Measurements from ENCODE around the gene UIMC1. TPM values are rescaled to one million over a fixed set of nuclear protein-coding genes. Genes with fewer than 3 reads are reported as not detected.

The UIMC1 gene
- total RNA-seq, 1 donor from 2014 or later, result 45.2 TPM

- TF ChIP-seq, protein P1, sequence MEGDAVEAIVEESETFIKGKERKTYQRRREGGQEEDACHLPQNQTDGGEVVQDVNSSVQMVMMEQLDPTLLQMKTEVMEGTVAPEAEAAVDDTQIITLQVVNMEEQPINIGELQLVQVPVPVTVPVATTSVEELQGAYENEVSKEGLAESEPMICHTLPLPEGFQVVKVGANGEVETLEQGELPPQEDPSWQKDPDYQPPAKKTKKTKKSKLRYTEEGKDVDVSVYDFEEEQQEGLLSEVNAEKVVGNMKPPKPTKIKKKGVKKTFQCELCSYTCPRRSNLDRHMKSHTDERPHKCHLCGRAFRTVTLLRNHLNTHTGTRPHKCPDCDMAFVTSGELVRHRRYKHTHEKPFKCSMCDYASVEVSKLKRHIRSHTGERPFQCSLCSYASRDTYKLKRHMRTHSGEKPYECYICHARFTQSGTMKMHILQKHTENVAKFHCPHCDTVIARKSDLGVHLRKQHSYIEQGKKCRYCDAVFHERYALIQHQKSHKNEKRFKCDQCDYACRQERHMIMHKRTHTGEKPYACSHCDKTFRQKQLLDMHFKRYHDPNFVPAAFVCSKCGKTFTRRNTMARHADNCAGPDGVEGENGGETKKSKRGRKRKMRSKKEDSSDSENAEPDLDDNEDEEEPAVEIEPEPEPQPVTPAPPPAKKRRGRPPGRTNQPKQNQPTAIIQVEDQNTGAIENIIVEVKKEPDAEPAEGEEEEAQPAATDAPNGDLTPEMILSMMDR (IDR thresholded peaks at IDR 0.05; ENCODE audit: unreplicated experiment), result no peak
- no peak overlapping the region for H3K27ac Mint-ChIP-seq
- no peaks in the 10 kb centered on the region for H3K36me3 Mint-ChIP-seq
- no peak overlapping the region for H3K4me3 Mint-ChIP-seq
- no peaks in the 10 kb centered on the region for H3K9me3 Mint-ChIP-seq
- peak in 1 of 2 experiments; percentile 33 for DNase-seq (ENCODE audit: low spot score in 2 of 2, unreplicated experiment in 2 of 2)
- peaks cover 28% of the 10 kb centered on the region for H3K27me3 Mint-ChIP-seq (ENCODE audit: low read depth)
- H3K4me1 Mint-ChIP-seq, result no peaks in the 10 kb centered on the region
Observed at GRCh38 chr5:176890455-176891330, 115.9 kb downstream of the UIMC1 start.

DNA sequence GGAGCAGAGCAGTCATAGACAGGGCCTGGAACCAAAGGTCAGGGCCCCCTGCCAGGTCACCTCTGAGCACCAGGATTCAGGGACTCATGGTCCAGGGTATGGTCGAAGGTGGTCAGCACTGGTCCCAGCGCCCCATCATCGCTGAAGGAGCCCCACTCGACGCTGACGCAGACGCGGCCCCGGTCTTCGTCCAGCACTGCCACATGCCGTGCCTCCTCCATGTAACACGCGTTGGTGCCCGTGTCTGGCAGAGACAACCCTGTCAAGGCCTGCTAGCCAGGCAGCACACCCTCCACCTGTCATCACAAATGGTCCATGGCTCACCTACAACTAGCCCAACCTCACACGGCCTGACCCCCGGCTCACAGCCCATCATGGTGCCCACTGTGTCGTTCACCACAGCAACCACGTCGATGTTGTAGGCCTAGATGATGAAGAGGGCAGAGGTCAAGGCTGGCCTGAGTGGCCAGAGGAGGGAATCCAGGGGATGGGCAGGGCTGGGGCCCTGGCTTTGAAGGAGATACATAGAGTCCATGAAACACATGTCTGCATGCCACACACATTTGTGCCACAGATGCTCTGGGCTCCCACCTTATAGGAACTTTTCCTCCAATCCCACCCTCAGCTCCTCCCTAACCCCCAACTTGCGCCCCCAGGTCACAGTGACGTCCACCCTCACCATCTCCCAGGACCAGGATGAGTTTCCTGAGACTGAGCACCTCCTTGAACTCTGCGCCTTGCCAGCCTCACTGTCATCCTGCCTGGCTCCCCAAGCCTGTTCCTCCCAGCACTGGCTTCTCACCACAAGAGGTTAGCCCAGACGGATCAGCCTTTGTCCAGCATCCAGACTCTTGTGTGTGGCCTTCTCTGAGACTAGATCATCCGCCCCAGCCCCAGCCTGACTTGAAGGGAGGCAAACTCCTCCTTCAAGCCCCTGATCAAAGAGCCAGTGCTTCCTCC lies 117.0 kb downstream of the UIMC1 start:
- Mint-ChIP-seq H3K4me1 (no peaks in the 10 kb centered on the region), H3K27me3 (ENCODE audit: low read depth) (peaks cover 28% of the 10 kb centered on the region), H3K4me3 (no peak overlapping the region), H3K9me3 (no peaks in the 10 kb centered on the region), H3K36me3 (no peaks in the 10 kb centered on the region), H3K27ac (no peak overlapping the region)
- DNase-seq (ENCODE audit: low spot score in 2 of 2, unreplicated experiment in 2 of 2), result peak in 1 of 2 experiments; percentile 34
- TF ChIP-seq, protein P1 (IDR thresholded peaks at IDR 0.05; ENCODE audit: unreplicated experiment), result no peak

DNA sequence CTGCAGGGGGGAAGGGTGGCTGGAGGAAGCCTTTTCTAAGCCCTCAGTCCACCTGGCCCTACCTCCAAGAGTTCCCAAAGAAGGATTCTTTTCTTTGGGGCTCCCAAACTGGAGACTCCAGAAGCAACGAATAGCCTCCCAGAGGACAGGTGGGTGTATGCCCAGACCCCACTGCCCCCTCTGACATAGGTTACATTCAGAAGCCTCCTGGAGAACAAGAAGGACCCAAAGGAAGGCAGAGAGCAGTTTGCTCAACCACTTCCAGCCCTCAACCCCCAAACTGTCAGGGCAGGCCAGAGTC lies 117.8 kb downstream of the UIMC1 start:
- no peak overlapping the region for H3K4me3 Mint-ChIP-seq
- no peaks in the 10 kb centered on the region for H3K4me1 Mint-ChIP-seq
- H3K9me3 Mint-ChIP-seq, result no peaks in the 10 kb centered on the region
- TF ChIP-seq, protein P1 (IDR thresholded peaks at IDR 0.05; ENCODE audit: unreplicated experiment), result no peak
- peaks cover 28% of the 10 kb centered on the region for H3K27me3 Mint-ChIP-seq (ENCODE audit: low read depth)
- H3K36me3 Mint-ChIP-seq, result no peaks in the 10 kb centered on the region
- DNase-seq (ENCODE audit: low spot score in 2 of 2, unreplicated experiment in 2 of 2), result no peak
- H3K27ac Mint-ChIP-seq, result no peak overlapping the region

DNA sequence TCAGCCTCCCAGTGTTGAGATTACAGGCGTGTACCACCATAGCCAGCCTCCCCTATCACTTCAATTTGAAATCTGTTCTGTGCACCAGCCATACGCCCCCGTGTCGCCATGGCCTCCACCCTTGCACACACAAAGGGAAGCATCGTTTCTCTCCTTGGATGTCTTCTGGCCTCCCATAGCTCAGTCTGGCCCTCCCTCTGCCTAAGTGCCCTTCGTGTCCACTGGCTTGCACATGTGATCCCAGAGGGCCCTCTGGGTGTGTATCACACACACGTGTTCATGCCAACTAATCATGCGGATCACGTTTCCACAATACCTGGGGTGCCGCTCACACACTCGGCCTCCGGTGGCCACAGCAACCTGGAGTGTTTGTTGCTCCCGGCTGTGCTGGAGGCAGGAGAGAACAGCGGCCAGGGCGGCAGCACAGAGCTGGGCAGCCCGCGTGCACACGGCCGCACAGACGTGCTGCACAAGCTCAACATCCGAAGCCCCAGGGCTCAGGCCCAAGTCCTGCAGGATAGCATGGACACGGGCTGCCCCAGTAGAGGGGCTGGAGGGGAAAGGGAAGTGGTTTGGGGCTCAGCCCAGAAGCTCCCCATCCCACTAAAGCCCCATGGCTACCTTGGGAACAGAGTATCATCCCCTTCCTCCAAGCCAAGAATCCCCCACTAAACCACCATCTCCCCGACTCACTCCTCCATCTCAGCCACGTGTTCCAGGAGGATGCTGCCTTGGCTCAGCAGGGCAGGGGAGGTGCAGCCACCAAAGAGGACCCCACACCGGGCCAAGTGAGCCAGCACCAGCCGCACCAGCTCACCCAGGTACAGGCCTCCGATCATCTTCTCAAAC lies 118.3 kb downstream of the UIMC1 start:
- TF ChIP-seq, protein P1 (IDR thresholded peaks at IDR 0.05; ENCODE audit: unreplicated experiment), result no peak
- Mint-ChIP-seq H3K27me3 (ENCODE audit: low read depth) (peaks cover 23% of the 10 kb centered on the region), H3K4me1 (no peaks in the 10 kb centered on the region), H3K36me3 (no peaks in the 10 kb centered on the region), H3K4me3 (no peak overlapping the region), H3K27ac (no peak overlapping the region), H3K9me3 (no peaks in the 10 kb centered on the region)
- DNase-seq (ENCODE audit: low spot score in 2 of 2, unreplicated experiment in 2 of 2), result no peak

DNA sequence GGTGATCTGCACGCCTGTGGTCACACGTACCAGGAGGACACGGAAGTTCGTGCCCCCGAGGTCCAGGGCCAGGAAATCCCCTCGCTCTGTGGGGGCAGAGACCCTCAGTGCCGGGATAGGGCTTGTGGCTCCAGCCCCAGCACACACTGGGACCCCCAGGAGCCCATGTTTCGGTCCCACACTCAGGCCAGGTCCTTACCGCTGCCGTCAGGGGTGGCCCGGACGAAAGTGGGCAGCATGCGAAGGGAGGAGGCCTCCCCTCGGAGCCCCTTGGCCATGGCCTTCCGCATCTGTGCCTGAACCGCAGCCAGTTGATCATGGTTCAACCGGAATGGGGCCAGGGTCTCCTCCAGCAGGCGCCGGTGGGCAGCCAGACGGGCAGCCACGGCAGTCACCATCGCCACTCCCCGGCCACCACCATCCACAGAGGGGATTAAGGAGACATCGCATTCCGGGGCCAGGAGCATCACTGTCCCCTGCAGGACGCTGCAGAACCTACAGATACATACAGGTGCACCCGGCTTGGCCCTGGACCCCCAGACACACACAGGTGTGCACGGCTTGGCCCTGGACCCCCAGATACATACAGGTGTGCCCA lies 119.2 kb downstream of the UIMC1 start:
- Mint-ChIP-seq H3K27me3 (ENCODE audit: low read depth) (peaks cover 22% of the 10 kb centered on the region), H3K27ac (no peak overlapping the region), H3K4me3 (no peak overlapping the region), H3K4me1 (no peaks in the 10 kb centered on the region), H3K9me3 (no peaks in the 10 kb centered on the region), H3K36me3 (no peaks in the 10 kb centered on the region)
- no peak for DNase-seq (ENCODE audit: low spot score in 2 of 2, unreplicated experiment in 2 of 2)
- TF ChIP-seq, protein P1 (IDR thresholded peaks at IDR 0.05; ENCODE audit: unreplicated experiment), result no peak
